ENCODE results near the gene CDYL. TPM values are rescaled to one million over a fixed set of nuclear protein-coding genes. Genes with fewer than 3 reads are reported as not detected.

Gene CDYL
- polyA plus RNA-seq, 1 of the 3 experiments (the other 2 are of a cell fraction), result 13.3 TPM

DNA sequence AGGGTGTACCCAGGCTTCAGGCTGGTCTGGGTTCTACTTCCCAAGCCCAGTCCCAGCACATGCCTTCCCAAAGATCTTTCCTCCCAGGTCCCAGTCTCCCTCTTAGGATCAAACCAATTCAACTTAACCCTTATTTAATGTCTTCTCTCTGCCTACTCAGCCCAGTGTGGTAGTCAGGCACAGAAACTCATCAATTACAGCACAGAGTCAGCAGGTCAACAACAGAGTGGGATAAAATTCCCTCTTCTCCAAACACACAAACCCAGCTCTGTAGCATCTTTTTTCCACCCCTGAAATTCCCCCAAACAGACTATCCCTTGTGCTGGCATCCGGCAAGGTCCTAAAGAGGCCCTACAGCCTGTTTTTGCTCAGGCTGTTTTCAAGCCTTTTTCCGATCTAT lies 47.3 kb upstream of the CDYL start:
- Histone ChIP-seq H3K36me3 (replicated peaks in 1 of 2; ENCODE audit: control insufficient read depth in 1 of 2, insufficient read depth in 2 of 2, low read length in 1 of 2) (no peaks in the 10 kb centered on the region), H4K20me1 (ENCODE audit: insufficient read depth) (no peaks in the 10 kb centered on the region), H3F3A (replicated peaks; ENCODE audit: insufficient read depth) (peaks cover 10% of the 10 kb centered on the region), H3K79me2 (ENCODE audit: insufficient read depth) (no peaks in the 10 kb centered on the region), H3K27me3 (ENCODE audit: insufficient read depth) (no peaks in the 10 kb centered on the region; the same call in 1 of the 2 replicates), H3K9me3 (no peaks in the 10 kb centered on the region), H3K4me3 (ENCODE audit: low read depth in 2 of 2, low read length in 1 of 2) (no peak overlapping the region), H3K4me1 (ENCODE audit: control insufficient read depth in 1 of 2, insufficient read depth in 2 of 2, low read depth in 1 of 2, low read length in 1 of 2) (peaks cover 5 to 6% of the 10 kb centered on the region in 2 experiments; a peak in 2 of 4 replicates), H3K27ac (ENCODE audit: low read depth in 2 of 2, low read length in 1 of 2) (no peak overlapping the region), H3K4me2 (no peak overlapping the region), H3K9me2 (no peaks in the 10 kb centered on the region), H3K9ac (no peak overlapping the region), H2AFZ (ENCODE audit: low read depth) (no peak overlapping the region)
- no peak for TF ChIP-seq NFIC (IDR thresholded peaks at IDR 0.05; ENCODE audit: borderline replicate concordance)
- no peak for TF ChIP-seq GABPA (IDR thresholded peaks at IDR 0.05; ENCODE audit: low read depth)
- TF ChIP-seq TCF12 (IDR thresholded peaks at IDR 0.05), result no peak
- TF ChIP-seq EZH2phosphoT487 (IDR thresholded peaks at IDR 0.05; ENCODE audit: borderline replicate concordance, low read depth), result no peak
- no peak for TF ChIP-seq MAX (IDR thresholded peaks at IDR 0.05; ENCODE audit: low read depth)
- POLR2A ChIA-PET, result no interaction called here
- CTCF ChIA-PET, result interaction anchor here (0.6 kb wide), 1 partner anchor 1446 kb away, joined by 3 read pairs; no protein-coding TSS in a partner anchor
- DNase-seq, result no peak
- 66% methylated on average over 2 of the region's 2 CpGs for WGBS (ENCODE audit: low lambda C conversion rate)

DNA sequence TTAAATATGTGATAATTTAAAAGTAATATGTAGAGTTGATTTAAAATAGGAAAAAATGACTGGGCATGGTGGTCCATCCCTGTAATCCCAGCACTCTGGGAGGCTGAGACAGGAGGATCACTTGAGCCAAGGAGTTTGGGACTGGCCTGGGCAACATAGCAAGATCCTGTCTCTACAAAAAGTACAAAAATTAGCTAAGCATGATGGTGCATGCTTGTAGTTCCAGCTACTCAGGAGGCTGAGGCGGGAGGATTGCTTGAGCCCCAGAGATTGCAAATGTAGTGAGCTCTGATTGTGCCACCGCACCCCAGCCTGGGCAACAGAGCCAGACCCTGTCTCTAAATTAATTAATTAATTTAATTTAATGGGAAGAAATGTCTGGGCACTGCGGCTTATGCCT lies 44.2 kb upstream of the CDYL start:
- no peak for DNase-seq
- POLR2A ChIA-PET, result no interaction called here
- H3K79me2 ChIP-seq (ENCODE audit: insufficient read depth), result no peaks in the 10 kb centered on the region

More for the DNA sequence above, 44.2 kb upstream of the CDYL start:
- Histone ChIP-seq H3K4me1 (ENCODE audit: control insufficient read depth in 1 of 2, insufficient read depth in 2 of 2, low read depth in 1 of 2, low read length in 1 of 2) (peaks cover 8 to 11% of the 10 kb centered on the region in 2 experiments; a peak in 2 of 4 replicates), H4K20me1 (ENCODE audit: insufficient read depth) (no peaks in the 10 kb centered on the region), H3K9me3 (no peaks in the 10 kb centered on the region), H2AFZ (ENCODE audit: low read depth) (no peak overlapping the region), H3K4me2 (no peak overlapping the region), H3K27ac (ENCODE audit: low read depth in 2 of 2, low read length in 1 of 2) (no peak overlapping the region), H3K27me3 (ENCODE audit: insufficient read depth) (no peaks in the 10 kb centered on the region; the same call in 1 of the 2 replicates), H3K9me2 (no peaks in the 10 kb centered on the region), H3K9ac (no peak overlapping the region), H3K4me3 (ENCODE audit: low read depth in 2 of 2, low read length in 1 of 2) (no peak overlapping the region), H3F3A (replicated peaks; ENCODE audit: insufficient read depth) (peaks cover 13% of the 10 kb centered on the region), H3K36me3 (replicated peaks in 1 of 2; ENCODE audit: control insufficient read depth in 1 of 2, insufficient read depth in 2 of 2, low read length in 1 of 2) (no peaks in the 10 kb centered on the region)
- TF ChIP-seq POLR2AphosphoS5 (IDR thresholded peaks at IDR 0.05; ENCODE audit: low read depth, low read length) (no peak), GABPA (IDR thresholded peaks at IDR 0.05; ENCODE audit: low read depth) (no peak), FOSL2 (IDR thresholded peaks at IDR 0.05; ENCODE audit: borderline replicate concordance, low read depth) (no peak), CTCF (IDR thresholded peaks at IDR 0.05) (no peak), NRF1 (IDR thresholded peaks at IDR 0.05; ENCODE audit: low read depth, low read length) (no peak), EZH2phosphoT487 (IDR thresholded peaks at IDR 0.05; ENCODE audit: borderline replicate concordance, low read depth) (no peak)
- TF ChIP-seq, protein P1, sequence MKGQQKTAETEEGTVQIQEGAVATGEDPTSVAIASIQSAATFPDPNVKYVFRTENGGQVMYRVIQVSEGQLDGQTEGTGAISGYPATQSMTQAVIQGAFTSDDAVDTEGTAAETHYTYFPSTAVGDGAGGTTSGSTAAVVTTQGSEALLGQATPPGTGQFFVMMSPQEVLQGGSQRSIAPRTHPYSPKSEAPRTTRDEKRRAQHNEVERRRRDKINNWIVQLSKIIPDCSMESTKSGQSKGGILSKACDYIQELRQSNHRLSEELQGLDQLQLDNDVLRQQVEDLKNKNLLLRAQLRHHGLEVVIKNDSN (IDR thresholded peaks at IDR 0.05; ENCODE audit: borderline replicate concordance, low read depth), result no peak
- CTCF ChIA-PET, result no interaction called here
- WGBS (ENCODE audit: low lambda C conversion rate), result 95% methylated on average over 3 of the region's 3 CpGs
